T follicular helper cell (primary cell): ENCODE results near the gene MZT2B.
A peak's percentile ranks its signal among the peaks of the same experiment; 100 is the strongest.
"Not testable (repeated sequence)": the region's sequence is repeated elsewhere in the genome, so short reads cannot be mapped to it uniquely, and the experiment has no call there.

ENCODE experiments used
- DNase-seq: peaks from one replicate; pipeline ENCODE4 v3.0.0-alpha.2; 2020; ENCODE audit warnings: low read depth
- total RNA-seq, 2 experiments: gene quantifications; one replicate each; lab custom pipeline; 2026; lab: John Stamatoyannopoulos, UW

Gene MZT2B, protein sequence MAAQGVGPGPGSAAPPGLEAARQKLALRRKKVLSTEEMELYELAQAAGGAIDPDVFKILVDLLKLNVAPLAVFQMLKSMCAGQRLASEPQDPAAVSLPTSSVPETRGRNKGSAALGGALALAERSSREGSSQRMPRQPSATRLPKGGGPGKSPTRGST
- total RNA-seq = 43.5 to 69.4 reads per million in 2 experiments

- peak; percentile 82 for DNase-seq
These were observed at the start of gene MZT2B for GRCh38 chr2:130181880-130182682. MZT2B (plus strand) TSS chr2:130182262; CDS start chr2:130182283, 21 bp downstream.

- no peak for DNase-seq
These were observed 46.1 kb upstream of the MZT2B start for GRCh38 chr2:130135692-130136541.

DNA sequence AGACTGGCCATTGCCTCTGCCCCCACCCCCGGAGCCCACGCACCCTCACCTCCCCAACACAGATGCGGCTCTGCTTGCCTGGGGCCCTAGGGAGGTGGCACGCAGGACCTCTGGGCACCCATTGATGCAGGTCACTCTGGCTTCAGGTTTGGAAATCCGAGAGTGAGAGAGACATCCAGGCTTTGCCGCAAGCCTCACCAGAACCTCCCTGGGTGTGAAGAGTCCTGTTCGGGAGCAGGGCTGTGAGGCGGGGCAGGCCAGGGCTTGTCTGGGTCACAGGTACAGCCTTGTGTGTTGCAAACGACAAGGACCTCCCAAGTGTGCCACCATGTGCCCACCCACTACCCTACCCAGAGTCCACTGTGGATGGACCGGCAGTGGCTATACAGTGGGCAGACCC is 45.5 kb upstream of the MZT2B start:
- not testable (repeated sequence) for DNase-seq

GRCh38 chr2:130137118-130137517 is 44.9 kb upstream of the MZT2B start:
- not testable (repeated sequence) for DNase-seq

- not testable (repeated sequence) for DNase-seq
These were observed 43.7 kb upstream of the MZT2B start for GRCh38 chr2:130138326-130138725.

GRCh38 chr2:130138841-130139251 is 43.2 kb upstream of the MZT2B start:
- not testable (repeated sequence) for DNase-seq

- DNase-seq = not testable (repeated sequence)
These were observed 42.5 kb upstream of the MZT2B start for GRCh38 chr2:130139331-130140280.

GRCh38 chr2:130140516-130140915 is 41.5 kb upstream of the MZT2B start:
- DNase-seq = not testable (repeated sequence)

- DNase-seq = not testable (repeated sequence)
These were observed 41.1 kb upstream of the MZT2B start for GRCh38 chr2:130141002-130141401.

DNA sequence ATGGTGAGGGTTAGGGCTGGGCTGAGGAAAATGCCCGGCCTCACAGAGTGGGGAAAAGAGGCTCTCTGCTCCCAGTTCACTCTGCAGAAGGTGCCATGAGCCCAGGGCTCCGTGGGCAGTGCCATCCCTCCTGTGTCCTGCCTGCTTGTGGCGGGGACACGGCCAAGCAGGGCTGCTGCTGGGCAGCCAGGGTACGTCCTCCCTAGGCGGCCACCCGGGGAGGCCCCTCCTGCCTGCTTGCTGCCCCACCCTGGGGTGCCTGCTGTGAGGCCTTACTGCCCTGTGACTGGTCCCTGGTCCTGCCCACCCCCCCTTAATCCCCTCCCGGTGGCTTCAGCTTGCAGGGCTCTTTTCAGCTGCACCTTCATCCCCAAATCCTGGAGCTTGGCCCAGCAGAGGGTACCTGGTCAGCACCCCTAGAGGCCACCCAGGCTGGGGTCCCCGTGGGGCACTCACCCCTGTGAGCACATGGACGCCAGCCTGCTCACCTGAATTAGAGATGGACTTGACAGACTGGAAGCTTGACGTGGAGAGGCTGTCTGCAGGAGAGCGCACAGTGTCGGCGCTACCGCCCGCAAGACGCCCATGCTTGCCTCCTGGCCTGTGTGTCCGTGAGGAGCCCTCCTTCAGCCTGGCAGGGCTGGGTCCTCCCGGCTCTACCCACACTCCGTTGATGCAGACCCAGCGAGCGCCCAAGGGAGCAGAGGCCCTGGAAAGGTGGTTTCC is 40.3 kb upstream of the MZT2B start:
- not testable (repeated sequence) for DNase-seq

GRCh38 chr2:130142396-130143265 is 39.4 kb upstream of the MZT2B start:
- not testable (repeated sequence) for DNase-seq

DNA sequence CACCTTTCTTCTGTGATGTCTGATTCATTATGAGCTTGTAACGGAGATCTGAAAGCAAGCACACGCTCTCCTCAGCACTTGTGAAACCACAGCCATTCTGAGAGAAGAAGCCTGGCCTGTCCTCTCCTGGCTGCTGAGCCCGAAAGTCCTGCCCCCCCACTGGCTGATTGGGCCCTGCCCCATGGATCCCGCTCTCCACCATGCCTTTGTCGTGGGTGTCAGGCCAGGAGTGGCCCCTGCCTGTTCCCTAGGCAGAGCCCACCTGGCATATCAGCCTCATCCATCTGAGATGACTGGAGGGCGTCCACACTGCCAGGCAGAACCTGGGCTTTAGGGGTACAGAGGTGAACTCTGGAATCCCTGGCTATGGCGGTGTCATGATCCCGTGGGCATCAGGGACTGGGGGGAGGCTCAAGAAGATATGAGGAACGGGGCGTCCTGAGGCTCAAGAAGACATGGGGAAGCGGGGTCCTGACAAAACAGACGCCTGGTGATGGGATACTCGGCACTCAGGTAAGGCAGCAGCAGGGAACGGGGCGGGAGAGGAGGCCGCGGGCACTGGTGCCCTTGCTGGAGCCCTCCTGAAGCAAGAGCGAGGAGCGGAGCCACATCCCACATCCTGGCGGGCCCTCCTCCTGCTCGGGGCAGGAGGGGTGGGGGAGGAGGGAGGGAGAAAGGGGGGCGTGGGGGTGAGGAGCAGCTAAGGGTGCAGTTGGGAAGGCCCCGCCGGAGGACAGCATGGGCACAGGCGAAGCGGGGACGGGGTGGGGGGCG is 38.6 kb upstream of the MZT2B start:
- not testable (repeated sequence) for DNase-seq

- DNase-seq = peak; percentile 35
These were observed 37.1 kb upstream of the MZT2B start, which contains the start of gene CCDC74B for GRCh38 chr2:130145006-130145414. CCDC74B (minus strand) TSS chr2:130145112; CDS start chr2:130144996, 116 bp downstream.

DNA sequence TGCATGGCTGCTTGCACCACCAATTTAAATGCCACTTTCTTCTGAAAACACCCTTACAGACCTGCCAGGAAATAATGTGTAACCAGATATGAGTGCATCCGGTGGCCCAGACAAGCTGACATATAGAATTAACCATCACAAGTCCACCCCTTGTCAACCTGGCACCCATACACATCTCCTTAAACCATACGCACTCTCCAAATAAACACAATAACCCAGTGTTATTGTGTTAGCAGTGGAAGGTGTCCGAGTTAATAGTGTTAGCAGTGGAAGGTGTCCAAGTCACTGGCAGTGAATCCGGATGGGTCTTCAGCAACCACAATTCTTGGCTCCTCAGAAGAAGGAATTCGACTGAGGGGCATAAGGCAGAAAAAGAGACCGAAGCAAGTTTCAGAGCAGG is 33.5 kb upstream of the MZT2B start:
- not testable (repeated sequence) for DNase-seq

GRCh38 chr2:130150181-130151144 is 31.6 kb upstream of the MZT2B start:
- DNase-seq = no peak

GRCh38 chr2:130151145-130151512 is 30.9 kb upstream of the MZT2B start:
- DNase-seq = not testable (repeated sequence)

- not testable (repeated sequence) for DNase-seq
These were observed 29.8 kb upstream of the MZT2B start for GRCh38 chr2:130152136-130152815.
